Measurements from ENCODE around the gene WBP1.

- TF ChIP-seq CTCF (IDR thresholded peaks at IDR 0.05; ENCODE audit: low read length) (no peak), EZH2 (IDR thresholded peaks at IDR 0.05; ENCODE audit: borderline replicate concordance, low read length) (no peak)
Observed at GRCh38 chr2:74507926-74508520, 49.8 kb downstream of the WBP1 start.

All from OCI-LY1 (cell line).